ENCODE data around the gene MX2.

DNA sequence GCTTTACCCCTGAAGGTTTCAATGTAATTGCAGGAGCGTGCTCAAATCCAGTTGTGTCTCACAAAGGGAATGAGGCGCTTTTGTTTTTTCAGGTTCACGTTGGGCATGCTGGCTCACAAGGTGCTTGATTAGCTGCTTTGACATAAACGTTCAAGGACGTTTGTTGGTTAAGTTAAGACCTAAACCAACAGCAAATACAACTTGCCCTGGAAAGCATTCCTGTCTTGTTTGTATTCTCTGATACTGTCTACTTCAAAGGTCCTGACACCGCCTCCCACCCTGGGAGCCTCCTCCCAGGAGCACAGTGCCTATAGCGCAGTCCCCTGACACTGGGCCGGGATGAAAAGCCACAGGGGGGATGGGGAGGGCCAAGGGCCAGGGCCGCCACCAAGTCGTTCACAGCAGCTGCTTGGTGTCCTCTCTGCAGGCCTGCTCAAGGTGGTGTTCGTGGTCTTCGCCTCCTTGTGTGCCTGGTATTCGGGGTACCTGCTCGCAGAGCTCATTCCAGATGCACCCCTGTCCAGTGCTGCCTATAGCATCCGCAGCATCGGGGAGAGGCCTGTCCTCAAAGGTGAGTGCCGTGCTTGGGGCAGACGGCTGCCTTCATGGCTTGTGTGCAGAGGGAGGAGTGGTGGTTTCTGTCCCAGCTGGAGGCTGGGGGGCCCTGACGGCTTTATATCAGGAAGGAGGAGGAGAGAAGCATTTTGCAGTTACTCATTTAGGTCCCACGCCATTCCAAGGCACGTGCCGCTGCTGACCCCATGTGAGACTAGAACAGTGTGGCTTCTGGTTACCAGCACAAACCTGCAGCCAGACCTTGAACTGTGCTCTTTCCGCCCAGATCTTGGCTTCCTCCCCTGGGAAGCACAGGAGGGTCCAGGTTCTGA is 39.1 kb upstream of the MX2 start:
- TF ChIP-seq, protein P1, sequence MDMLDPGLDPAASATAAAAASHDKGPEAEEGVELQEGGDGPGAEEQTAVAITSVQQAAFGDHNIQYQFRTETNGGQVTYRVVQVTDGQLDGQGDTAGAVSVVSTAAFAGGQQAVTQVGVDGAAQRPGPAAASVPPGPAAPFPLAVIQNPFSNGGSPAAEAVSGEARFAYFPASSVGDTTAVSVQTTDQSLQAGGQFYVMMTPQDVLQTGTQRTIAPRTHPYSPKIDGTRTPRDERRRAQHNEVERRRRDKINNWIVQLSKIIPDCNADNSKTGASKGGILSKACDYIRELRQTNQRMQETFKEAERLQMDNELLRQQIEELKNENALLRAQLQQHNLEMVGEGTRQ (IDR thresholded peaks at IDR 0.05; ENCODE audit: low read depth, low read length), result no peak
- TF ChIP-seq, protein P2, sequence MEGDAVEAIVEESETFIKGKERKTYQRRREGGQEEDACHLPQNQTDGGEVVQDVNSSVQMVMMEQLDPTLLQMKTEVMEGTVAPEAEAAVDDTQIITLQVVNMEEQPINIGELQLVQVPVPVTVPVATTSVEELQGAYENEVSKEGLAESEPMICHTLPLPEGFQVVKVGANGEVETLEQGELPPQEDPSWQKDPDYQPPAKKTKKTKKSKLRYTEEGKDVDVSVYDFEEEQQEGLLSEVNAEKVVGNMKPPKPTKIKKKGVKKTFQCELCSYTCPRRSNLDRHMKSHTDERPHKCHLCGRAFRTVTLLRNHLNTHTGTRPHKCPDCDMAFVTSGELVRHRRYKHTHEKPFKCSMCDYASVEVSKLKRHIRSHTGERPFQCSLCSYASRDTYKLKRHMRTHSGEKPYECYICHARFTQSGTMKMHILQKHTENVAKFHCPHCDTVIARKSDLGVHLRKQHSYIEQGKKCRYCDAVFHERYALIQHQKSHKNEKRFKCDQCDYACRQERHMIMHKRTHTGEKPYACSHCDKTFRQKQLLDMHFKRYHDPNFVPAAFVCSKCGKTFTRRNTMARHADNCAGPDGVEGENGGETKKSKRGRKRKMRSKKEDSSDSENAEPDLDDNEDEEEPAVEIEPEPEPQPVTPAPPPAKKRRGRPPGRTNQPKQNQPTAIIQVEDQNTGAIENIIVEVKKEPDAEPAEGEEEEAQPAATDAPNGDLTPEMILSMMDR (conservative IDR thresholded peaks at IDR 0.05; ENCODE audit: low read depth, low read length), result no peak
- no peak for TF ChIP-seq MAZ (IDR thresholded peaks at IDR 0.05; ENCODE audit: borderline replicate concordance, low read depth, low read length)
